K562 (cell line): ENCODE data around the gene FBXW8. TPM values are rescaled to one million over a fixed set of nuclear protein-coding genes. Genes with fewer than 3 reads are reported as not detected.

Experiments used
- ATAC-seq: fragments of 200-7000 bp; cut with Tn5 transposase; 3 replicates; pipeline ENCODE4 v1.9.1; 2020; ENCODE audit warnings: moderate library complexity
- BruUV-seq: library from RNA; stranded (reverse); fragments of 400-500 nt; replicated peaks from 2 replicates; lab custom pipeline; 2021; lab: Mats Ljungman, UMichigan
- CTCF ChIA-PET: fragments of 300-600 bp; formaldehyde crosslinking; extraction: SDS; loops from one replicate; lab custom pipeline; 2021; ENCODE audit warnings: low intra/inter-chr PET ratio; lab: Yijun Ruan, JAX
- POLR2A ChIA-PET: fragments of 300-600, 350-650 bp; sonication (Branson Sonifier 250); formaldehyde crosslinking; extraction: SDS; loops from one replicate; lab custom pipeline; 2021; ENCODE audit warnings: antibody characterized with exemption, inconsistent platforms; lab: Yijun Ruan, JAX
- DNase-seq, 4 experiments: peaks; one replicate each; pipeline versions ENCODE4 v3.0.0 to v3.0.0-alpha.2; 2011 to 2018; ENCODE audit warnings: low spot score in 3 of 4, mixed read lengths in 3 of 4; ENCODE audit errors: extremely low read depth in 1 of 4
- FAIRE-seq: peaks from 2 replicates; lab custom pipeline; 2011; peaks lifted over from hg19 to GRCh38; lab: Jason Lieb, UNC
- H2AFZ ChIP-seq: 2 replicates; pipeline ENCODE4 v1.6.0; 2011; ENCODE audit warnings: low read depth, low read length, control low read depth, inconsistent platforms
- H3K27ac ChIP-seq: fragments of 200-600 bp; 3 replicates; pipeline ENCODE4 v1.8.0; 2011; ENCODE audit warnings: low read depth, mild to moderate bottlenecking, control low read depth, inconsistent platforms, low read length, moderate library complexity, mixed read lengths; ENCODE audit errors: extremely low read depth
- H3K27me3 ChIP-seq, 2 experiments: fragments of 300-600 bp in 1 of 2; 2 replicates in 1 of 2; 3 replicates in 1 of 2; pipeline versions ENCODE4 v1.6.0 to v1.8.0; 2011; ENCODE audit warnings: inconsistent platforms in 2 of 2, low read length in 2 of 2, mild to moderate bottlenecking in 1 of 2, mixed read lengths in 1 of 2, moderate library complexity in 1 of 2; ENCODE audit not compliant: control insufficient read depth in 2 of 2, insufficient read depth in 2 of 2
- H3K36me3 ChIP-seq: fragments of 300-600 bp; 3 replicates; pipeline ENCODE4 v1.8.0; 2011; ENCODE audit warnings: mild to moderate bottlenecking, low read length, inconsistent platforms; ENCODE audit not compliant: control insufficient read depth, insufficient read depth
- H3K4me1 ChIP-seq, 2 experiments: fragments of 200-600 bp in 1 of 2; replicated peaks in 1 of 2; 2 replicates in 1 of 2; 3 replicates in 1 of 2; pipeline versions ENCODE4 v1.5.1 to v1.8.0; 2011; ENCODE audit warnings: inconsistent platforms in 2 of 2, low read length in 2 of 2, mild to moderate bottlenecking in 1 of 2, mixed read lengths in 1 of 2, moderate library complexity in 1 of 2; ENCODE audit not compliant: control insufficient read depth in 2 of 2, insufficient read depth in 2 of 2
- H3K4me2 ChIP-seq: 2 replicates; pipeline ENCODE4 v1.6.1; 2011; ENCODE audit warnings: low read length, control low read depth, inconsistent platforms, mixed read lengths; ENCODE audit not compliant: insufficient read depth
- H3K4me3 ChIP-seq: fragments of 200-600 bp; sonication (generic), shearing (Covaris generic); 2 replicates; pipeline ENCODE4 v1.5.1; 2016; ENCODE audit warnings: control low read depth, inconsistent platforms
- H3K79me2 ChIP-seq: fragments of 200-600 bp; 3 replicates; pipeline ENCODE4 v1.8.0; 2011; ENCODE audit warnings: low read length, inconsistent platforms; ENCODE audit not compliant: control insufficient read depth, insufficient read depth
- H3K9ac ChIP-seq, 2 experiments: 2 replicates each; pipeline versions ENCODE4 v1.6.0 to v1.6.1; 2011; ENCODE audit warnings: low read depth in 2 of 2, low read length in 2 of 2, control low read depth in 1 of 2, inconsistent platforms in 1 of 2, mild to moderate bottlenecking in 1 of 2, mixed read lengths in 1 of 2; ENCODE audit not compliant: insufficient read depth in 1 of 2
- H3K9me1 ChIP-seq: one replicate; pipeline ENCODE4 v1.6.0; 2011; ENCODE audit warnings: inconsistent platforms, mild to moderate bottlenecking, low read length, moderate library complexity; ENCODE audit not compliant: control insufficient read depth, insufficient read depth
- H3K9me3 ChIP-seq: replicated peaks from 2 replicates; pipeline ENCODE4 v1.5.1; 2011; ENCODE audit warnings: low read depth, low read length, inconsistent platforms; ENCODE audit not compliant: control insufficient read depth, insufficient read depth
- H4K20me1 ChIP-seq: replicated peaks from 2 replicates; pipeline ENCODE4 v1.6.1; 2011; ENCODE audit warnings: low read length, inconsistent platforms, mixed read lengths; ENCODE audit not compliant: control insufficient read depth, insufficient read depth
- NFIC ChIP-seq: fragments of 450-650 bp; IDR thresholded peaks from 2 replicates; pipeline ENCODE4 v1.6.1; 2017; ENCODE audit warnings: mild to moderate bottlenecking, inconsistent platforms
- ZBTB33 ChIP-seq: sonication (generic); formaldehyde crosslinking; IDR thresholded peaks from 2 replicates; pipeline ENCODE4 v1.8.1; 2023; ENCODE audit warnings: mild to moderate bottlenecking, missing genetic modification reagents
- WGBS: fragments of 100-300 bp; shearing (Covaris generic); methylation state at CpG from one replicate; pipeline ENCODE4 v1.1.6; 2016; ENCODE audit warnings: low coverage, mixed read lengths; ENCODE audit not compliant: insufficient coverage; ENCODE audit errors: missing lambda C conversion rate; 5-methylcytosine and 5-hydroxymethylcytosine counted together
- in situ Hi-C: fragments of 300-500 bp; cut with MboI; formaldehyde crosslinking; loops from 4 replicates; pipeline ENCODE4 v1.15.0; 2018; ENCODE audit warnings: inconsistent platforms, mixed read lengths
- intact Hi-C: fragments of 100-400 bp; cut with micrococcal nuclease; formaldehyde crosslinking; loops from 2 replicates; pipeline ENCODE4 v1.14.2; 2022
- polyA plus RNA-seq, 8 experiments: library from polyadenylated mRNA; depleted of rRNA in 4 of 8; stranded (reverse) in 5 of 8; unstranded in 3 of 8; fragments of >200 nt; fragmentation: Nextera tagmentation in 2 of 8; fragmentation: Illumina TruSeq in 1 of 8; extraction: Ambion mirVana in 2 of 8; extraction: Trizol in 1 of 8; gene quantifications; 2 replicates each; pipeline versions ENCODE4 v1.2.1 to v1.2.3, GENCODE V29; 2011 to 2014; ENCODE audit warnings: inconsistent platforms in 1 of 8, missing spikeins in 1 of 8
- total RNA-seq, 7 experiments: library from RNA; depleted of rRNA in 6 of 7; stranded (reverse); fragments of >200 nt in 6 of 7; fragmentation: Illumina TruSeq in 2 of 7; extraction: Trizol in 2 of 7; gene quantifications; 2 replicates each; pipeline versions ENCODE4 v1.2.1 to v1.2.3, GENCODE V29; 2011 to 2021; ENCODE audit warnings: low replicate concordance in 1 of 7

FBXW8 gene
- total and polyA plus RNA-seq, 9 of the 15 experiments (the other 6 are each of a cell fraction or from before 2014, with no cell fraction given) = 0.58 to 8.3 (median 4.4) TPM

- no peak for FAIRE-seq
- H3K79me2 ChIP-seq = no peaks in the 10 kb centered on the region
- H3K9ac ChIP-seq = no peak overlapping the region
- peaks cover 2% of the 10 kb centered on the region; the same call in 1 of the 3 replicates for H3K36me3 ChIP-seq
- H4K20me1 ChIP-seq = no peaks in the 10 kb centered on the region
- no peaks in the 10 kb centered on the region for H3K27me3 ChIP-seq
- H3K9me3 ChIP-seq = no peaks in the 10 kb centered on the region
- ChIA-PET CTCF (interaction anchor here (0.7 kb wide), 1 partner anchor 157 kb away, joined by 3 read pairs; no protein-coding TSS in a partner anchor), POLR2A (interaction anchor here (0.8 to 2.9 kb wide), 3 partner anchors 14 to 240 kb away, joined by 3 to 15 read pairs (median 5); partner anchors contain the start of genes RNFT2 and SPRING1)
- no peak overlapping the region for H3K27ac ChIP-seq
- H3K4me2 ChIP-seq = no peak overlapping the region
- in situ Hi-C loops = no loop called here
- no peaks in the 10 kb centered on the region for H3K9me1 ChIP-seq
- intact Hi-C loops = no loop called here
- peaks cover 0 to 9% of the 10 kb centered on the region in 2 experiments; a peak in 2 of 5 replicates for H3K4me1 ChIP-seq
- DNase-seq = no peak
- TF ChIP-seq ZBTB33 (CRISPR knock-in tag) = peak; percentile 19; the same call in 1 of the 2 replicates
- no peak for TF ChIP-seq NFIC
- ATAC-seq = no peak
- no peak overlapping the region for H2AFZ ChIP-seq
- 40% methylated on average over 13 of the region's 13 CpGs for WGBS
- no TSS peak for BruUV-seq
- H3K4me3 ChIP-seq = no peak overlapping the region
Observed at GRCh38 chr12:116977465-116978380, 67.0 kb downstream of the FBXW8 start.
